B cell (primary cell): ENCODE data around the gene TEX35. TPM values are rescaled to one million over a fixed set of nuclear protein-coding genes. Genes with fewer than 3 reads are reported as not detected.

ENCODE experiments used
- ATAC-seq: fragments of 200-7000 bp; cut with Tn5 transposase; one replicate; pipeline ENCODE4 v1.10.0; 2021; ENCODE audit warnings: low read depth, mild to moderate bottlenecking, moderate number of reproducible peaks, moderate library complexity
- CTCF ChIA-PET: fragments of 350-600 bp; sonication (Branson Sonifier 250); formaldehyde crosslinking; loops from one replicate; lab custom pipeline; 2021; ENCODE audit warnings: antibody characterized with exemption, inconsistent platforms; lab: Charles Lee
- POLR2A ChIA-PET: fragments of 350-600 bp; sonication (Branson Sonifier 250); formaldehyde crosslinking; loops from one replicate; lab custom pipeline; 2021; ENCODE audit warnings: antibody characterized with exemption; lab: Charles Lee
- DNase-seq: peaks from one replicate; pipeline ENCODE4 v3.0.0; 2013
- H2AFZ ChIP-seq: 2 replicates; pipeline ENCODE4 v1.6.1; 2012; ENCODE audit warnings: mild to moderate bottlenecking, low read depth, low read length; ENCODE audit not compliant: insufficient read depth, poor library complexity, severe bottlenecking
- H3K27ac ChIP-seq, 2 donors: 1 replicate in 1 of 2; 2 replicates in 1 of 2; pipeline ENCODE4 v1.5.1; 2012 to 2013; ENCODE audit warnings: low read length in 2 of 2, mild to moderate bottlenecking in 2 of 2, moderate library complexity in 1 of 2
- H3K27me3 ChIP-seq, 4 experiments: fragments of 200-600 bp in 1 of 4; sonication (generic) in 1 of 4; replicated peaks in 1 of 4; 1 replicate in 2 of 4; 2 replicates in 2 of 4; pipeline versions ENCODE4 v1.6.1 to v1.7.0; 2013 to 2016; ENCODE audit warnings: low read length in 3 of 4, mild to moderate bottlenecking in 2 of 4, mixed read lengths in 1 of 4, moderate library complexity in 1 of 4; ENCODE audit not compliant: insufficient read depth in 4 of 4, control insufficient read depth in 3 of 4; ENCODE audit errors: control extremely low read depth in 1 of 4
- H3K36me3 ChIP-seq, 2 experiments: replicated peaks in 1 of 2; 1 replicate in 1 of 2; 2 replicates in 1 of 2; pipeline versions ENCODE4 v1.6.1 to v1.7.1; 2013; ENCODE audit warnings: low read length in 1 of 2; ENCODE audit not compliant: insufficient read depth in 2 of 2, control insufficient read depth in 1 of 2; ENCODE audit errors: control extremely low read depth in 1 of 2, extremely low read depth in 1 of 2
- H3K4me1 ChIP-seq, 2 donors: fragments of 200-600 bp in 1 of 2; sonication (generic) in 1 of 2; 1 replicate in 1 of 2; 2 replicates in 1 of 2; pipeline versions ENCODE4 v1.5.1 to v1.6.1; 2013 to 2017; ENCODE audit warnings: low read length in 2 of 2; ENCODE audit not compliant: control insufficient read depth in 2 of 2, insufficient read depth in 2 of 2
- H3K4me2 ChIP-seq: replicated peaks from 2 replicates; pipeline ENCODE3; 2012; ENCODE audit warnings: mild to moderate bottlenecking, low read depth, low read length; ENCODE audit not compliant: poor library complexity, severe bottlenecking
- H3K4me3 ChIP-seq, 5 experiments: fragments of 200-600 bp in 1 of 5; sonication (generic) in 1 of 5; 1 replicate in 3 of 5; 2 replicates in 2 of 5; pipeline versions ENCODE4 v1.5.1 to v1.7.0; 2011 to 2016; ENCODE audit warnings: low read length in 4 of 5, mild to moderate bottlenecking in 4 of 5, low read depth in 2 of 5, control low read depth in 1 of 5, moderate library complexity in 1 of 5; ENCODE audit not compliant: insufficient read depth in 1 of 5; ENCODE audit errors: control extremely low read depth in 1 of 5, extremely low read depth in 1 of 5
- H3K79me2 ChIP-seq: fragments of 200-600 bp; sonication (generic); one replicate; pipeline ENCODE4 v1.6.0; 2016; ENCODE audit warnings: low read length; ENCODE audit not compliant: control insufficient read depth, insufficient read depth
- H3K9ac ChIP-seq: fragments of 200-600 bp; sonication (generic); 2 replicates; pipeline ENCODE4 v1.6.1; 2017; ENCODE audit warnings: mild to moderate bottlenecking, low read length, moderate library complexity
- H3K9me3 ChIP-seq, 3 donors: one replicate each; pipeline versions ENCODE4 v1.6.1 to v1.7.1; 2013; ENCODE audit warnings: low read length in 2 of 3; ENCODE audit not compliant: control insufficient read depth in 2 of 3, insufficient read depth in 1 of 3; ENCODE audit errors: control extremely low read depth in 1 of 3
- H4K20me1 ChIP-seq: 2 replicates; pipeline ENCODE4 v1.6.0; 2012; ENCODE audit warnings: mild to moderate bottlenecking, low read length; ENCODE audit not compliant: insufficient read depth, control insufficient read depth, poor library complexity, severe bottlenecking
- H3K27ac Mint-ChIP-seq: one replicate; pipeline ENCODE4 v1.8.0; 2021; ENCODE audit warnings: mixed read lengths
- H3K27me3 Mint-ChIP-seq: one replicate; pipeline ENCODE4 v1.8.0; 2021; ENCODE audit warnings: mixed read lengths
- H3K4me1 Mint-ChIP-seq: one replicate; pipeline ENCODE4 v1.8.0; 2021; ENCODE audit warnings: mixed read lengths
- H3K4me3 Mint-ChIP-seq: one replicate; pipeline ENCODE4 v1.8.0; 2021; ENCODE audit warnings: mixed read lengths
- H3K9me3 Mint-ChIP-seq: one replicate; pipeline ENCODE4 v1.8.0; 2022; ENCODE audit warnings: mixed read lengths; ENCODE audit not compliant: insufficient read depth
- CTCF ChIP-seq: fragments of 200-600 bp; IDR thresholded peaks from one replicate; pipeline ENCODE4 v1.8.0; 2022; ENCODE audit warnings: antibody characterized with exemption, mild to moderate bottlenecking
- EZH2 ChIP-seq: IDR thresholded peaks from 2 replicates; pipeline ENCODE4 v1.6.1; 2012; ENCODE audit warnings: borderline replicate concordance, low read depth, mild to moderate bottlenecking, moderate library complexity, low read length; ENCODE audit not compliant: insufficient read depth, poor library complexity, severe bottlenecking
- WGBS: methylation state at CpG from one replicate; pipeline ENCODE4 v1.1.5; 2013; ENCODE audit warnings: missing lambda C conversion rate; ENCODE audit not compliant: insufficient coverage; 5-methylcytosine and 5-hydroxymethylcytosine counted together
- intact Hi-C: fragments of 100-400 bp; cut with micrococcal nuclease; formaldehyde crosslinking; loops from one replicate; pipeline ENCODE4 v1.10.0; 2022
- polyA plus RNA-seq: library from polyadenylated mRNA; depleted of rRNA; stranded (reverse); fragments of >200 nt; gene quantifications from 2 replicates; pipeline ENCODE4 v1.2.3, GENCODE V29; 2012
- total RNA-seq, 2 donors: library from RNA; stranded (reverse); fragments of 120-200 nt in 1 of 2; gene quantifications; 1 replicate in 1 of 2; 2 replicates in 1 of 2; pipeline versions ENCODE4 v1.2.3 to v1.2.4, GENCODE V29; 2013 to 2022

Gene TEX35
- total and polyA plus RNA-seq, 2 donors (not counting 1 experiment from before 2014, with no cell fraction given) = 0.09 TPM; not detected in 1

- Histone ChIP-seq H3K9me3 (peaks cover 0 to 4% (median 0%) of the 10 kb centered on the region in 3 donors), H3K27ac (no peak overlapping the region), H3K9ac (no peak overlapping the region), H2AFZ (no peak overlapping the region), H3K36me3 (no peaks in the 10 kb centered on the region), H4K20me1 (no peaks in the 10 kb centered on the region), H3K4me3 (no peak overlapping the region), H3K27me3 (no peaks in the 10 kb centered on the region), H3K4me1 (peaks cover 0 to 9% of the 10 kb centered on the region in 2 donors), H3K79me2 (no peaks in the 10 kb centered on the region), H3K4me2 (no peak overlapping the region)
- Mint-ChIP-seq H3K27ac (no peak overlapping the region), H3K27me3 (no peaks in the 10 kb centered on the region), H3K4me1 (peaks cover 4% of the 10 kb centered on the region), H3K9me3 (no peaks in the 10 kb centered on the region), H3K4me3 (no peak overlapping the region)
- no peak for TF ChIP-seq CTCF
- no peak for TF ChIP-seq EZH2
- DNase-seq = no peak
- POLR2A ChIA-PET = no interaction called here
- no peak for ATAC-seq
- intact Hi-C loops = no loop called here
- CTCF ChIA-PET = interaction anchor here (6.1 to 18.9 kb wide), 2 partner anchors 217 to 474 kb away, joined by 54 to 594 read pairs; no protein-coding TSS in a partner anchor
- 84% methylated on average over 9 of the region's 10 CpGs for WGBS
Observed at GRCh38 chr1:178528228-178528952, 15.5 kb downstream of the TEX35 start.

- ChIA-PET POLR2A (no interaction called here), CTCF (interaction anchor here (6.1 to 18.9 kb wide), 2 partner anchors 218 to 474 kb away, joined by 54 to 594 read pairs; no protein-coding TSS in a partner anchor)
- H3K4me2 ChIP-seq = no peak overlapping the region
Observed at GRCh38 chr1:178528953-178529335, 16.0 kb downstream of the TEX35 start.

More at GRCh38 chr1:178528953-178529335, 16.0 kb downstream of the TEX35 start:
- no peaks in the 10 kb centered on the region for H3K9me3 Mint-ChIP-seq
- no peak for DNase-seq
- no peak overlapping the region for H3K9ac ChIP-seq
- 89% methylated on average over 3 of the region's 4 CpGs for WGBS
- H3K27ac Mint-ChIP-seq = no peak overlapping the region
- intact Hi-C loops = no loop called here
- TF ChIP-seq EZH2 (no peak), CTCF (no peak)
- no peak overlapping the region for H3K4me3 ChIP-seq
- H3K27me3 Mint-ChIP-seq = no peaks in the 10 kb centered on the region
- no peaks in the 10 kb centered on the region for H3K36me3 ChIP-seq
- H3K9me3 ChIP-seq = peaks cover 0 to 4% (median 0%) of the 10 kb centered on the region in 3 donors
- H4K20me1 ChIP-seq = no peaks in the 10 kb centered on the region
- no peak for ATAC-seq
- no peak overlapping the region for H3K27ac ChIP-seq
- H3K4me1 Mint-ChIP-seq = peaks cover 4% of the 10 kb centered on the region
- H3K79me2 ChIP-seq = no peaks in the 10 kb centered on the region
- no peak overlapping the region for H2AFZ ChIP-seq
- H3K4me1 ChIP-seq = peaks cover 0 to 9% of the 10 kb centered on the region in 2 donors
- H3K27me3 ChIP-seq = no peaks in the 10 kb centered on the region
- H3K4me3 Mint-ChIP-seq = no peak overlapping the region
